Head of caudate nucleus (tissue), 42 donors: ENCODE results near the gene CDHR2.

ENCODE experiments used
- DNase-seq, 42 donors: peaks; one replicate each; pipeline versions ENCODE4 v3.0.0 to v3.0.0-alpha.2; 2020 to 2021; ENCODE audit warnings: mixed read lengths in 7 of 42
- intact Hi-C: fragments of 100-400 bp; cut with DNase I; formaldehyde crosslinking; loops from one replicate; pipeline ENCODE4 v1.15.0; 2022

CDHR2 gene

DNA sequence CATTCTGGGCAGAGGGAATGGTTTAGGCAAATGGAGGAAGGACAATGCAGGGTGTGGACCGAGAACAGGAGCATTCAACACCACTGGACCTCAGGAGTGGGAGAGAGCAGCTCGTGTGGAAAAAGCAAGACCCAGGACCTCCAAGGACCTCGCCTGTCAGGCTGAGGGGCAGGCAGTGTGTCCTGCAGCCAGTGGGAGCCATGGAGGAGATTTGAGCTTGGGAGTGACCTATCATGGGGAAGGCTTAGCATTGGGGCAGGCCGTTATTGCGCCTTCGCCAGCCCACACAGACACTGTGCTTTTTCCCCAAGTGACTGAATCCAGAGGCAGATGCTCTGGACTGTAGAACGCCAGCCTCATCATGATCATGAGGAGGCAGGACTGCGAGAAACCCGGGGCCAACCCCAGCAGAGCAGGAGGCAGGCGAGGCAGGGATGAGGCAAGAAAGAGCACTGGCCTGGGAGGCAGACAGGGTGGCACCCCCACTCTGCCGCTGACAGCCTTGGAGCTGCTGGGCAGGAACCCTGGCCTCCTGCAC lies 3.3 kb downstream of the CDHR2 start:
- DNase-seq, result no peak
- intact Hi-C loops, result no loop called here

DNA sequence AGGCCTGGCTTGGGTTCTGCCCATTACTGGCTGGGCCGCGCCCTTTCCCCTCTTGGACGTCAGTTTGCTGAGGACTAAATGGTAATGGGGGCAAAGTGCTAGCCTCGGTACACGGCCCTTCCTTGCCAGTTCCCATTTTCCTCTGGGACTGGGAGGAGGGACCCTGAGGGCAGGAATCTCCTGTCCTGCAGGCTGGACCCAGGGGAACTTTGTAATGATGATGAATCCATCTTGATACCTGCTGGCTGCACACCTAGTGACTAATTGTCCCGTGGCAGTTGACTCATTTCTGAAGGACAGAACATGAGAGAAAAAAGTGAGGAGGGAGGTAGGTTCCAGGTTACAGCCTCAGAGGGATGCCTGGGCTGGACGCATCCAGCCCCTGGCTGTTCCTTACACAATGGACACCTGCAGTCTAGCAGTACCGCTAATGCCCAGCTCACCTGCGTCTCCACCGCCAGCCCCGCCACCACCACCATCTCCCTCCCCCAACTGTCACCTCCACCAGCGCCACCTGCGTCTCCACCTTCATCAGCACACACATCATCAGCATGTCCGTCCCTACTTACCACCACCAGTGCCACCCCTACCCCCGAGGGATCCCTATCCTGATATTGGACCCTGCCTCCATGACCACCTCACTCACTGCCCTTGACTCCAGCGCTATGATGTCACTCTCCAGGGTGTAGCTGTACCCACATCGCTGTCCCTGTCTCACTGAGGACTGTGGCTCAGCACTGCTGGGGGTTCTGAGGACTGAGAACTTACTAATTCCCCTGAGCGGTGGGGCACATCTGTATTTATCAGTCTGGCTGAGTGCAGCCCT lies 4.3 kb downstream of the CDHR2 start:
- intact Hi-C loops, result no loop called here
- DNase-seq, result no peak

DNA sequence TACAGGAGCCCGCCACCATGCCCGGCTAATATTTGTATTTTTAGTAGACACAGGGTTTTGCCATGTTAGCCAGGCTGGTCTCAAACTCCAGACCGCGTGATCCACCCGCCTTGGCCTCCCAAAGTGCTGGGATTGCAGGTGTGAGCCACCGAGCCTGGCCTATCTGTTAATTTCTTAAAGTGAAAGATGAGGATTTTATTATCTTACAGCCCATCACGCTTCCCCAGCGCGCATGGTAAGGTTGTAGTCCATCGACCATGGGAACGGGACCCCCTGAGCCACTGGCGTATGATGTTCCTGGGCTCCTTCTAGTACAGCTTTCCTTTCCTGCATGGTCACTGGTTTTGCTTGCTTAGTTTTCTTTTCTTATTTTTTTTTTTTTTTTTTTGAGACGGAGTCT lies 8.7 kb downstream of the CDHR2 start:
- intact Hi-C loops, result no loop called here
- DNase-seq, result no peak

DNA sequence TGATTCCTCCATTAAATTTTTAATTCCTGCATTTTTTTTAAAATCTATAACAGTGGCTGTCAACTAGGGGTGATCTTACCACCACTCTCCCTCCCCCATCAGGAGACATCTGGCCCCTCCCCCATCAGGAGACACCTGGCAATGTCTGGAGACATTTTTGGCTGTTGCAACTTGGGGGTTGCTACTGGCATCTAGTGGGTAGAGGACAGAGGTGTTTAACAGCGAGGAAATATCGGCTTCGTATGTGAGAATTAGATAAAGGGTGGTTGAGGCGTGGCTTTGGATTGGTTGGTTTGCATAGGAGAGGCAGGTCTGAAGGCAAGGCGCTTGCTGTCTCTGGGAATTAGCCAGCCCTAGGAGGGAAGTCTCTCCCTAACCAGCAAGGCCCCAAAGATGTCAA lies 10.5 kb downstream of the CDHR2 start:
- intact Hi-C loops, result no loop called here
- DNase-seq, result no peak

DNA sequence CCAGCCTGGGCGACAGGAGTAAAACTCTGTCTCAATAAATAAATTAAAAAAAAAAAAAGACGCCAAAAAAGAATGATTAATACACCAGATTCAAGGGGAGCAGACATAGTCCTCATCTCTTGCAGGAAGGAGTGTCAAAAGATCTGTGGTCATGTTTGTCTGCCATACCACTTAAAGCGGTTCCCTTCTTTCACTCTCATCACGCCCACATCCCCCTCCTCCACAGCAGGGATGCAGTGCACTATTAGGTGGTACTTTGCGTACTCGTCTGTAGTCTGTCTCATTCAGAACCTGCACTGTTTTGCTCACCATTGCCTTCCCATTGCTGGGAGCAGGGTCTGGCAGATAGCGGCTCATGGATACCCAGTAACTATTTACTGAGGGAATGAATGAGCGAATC lies 11.2 kb downstream of the CDHR2 start:
- intact Hi-C loops, result no loop called here
- peak in 1 of 42 donors; percentile 24 for DNase-seq

DNA sequence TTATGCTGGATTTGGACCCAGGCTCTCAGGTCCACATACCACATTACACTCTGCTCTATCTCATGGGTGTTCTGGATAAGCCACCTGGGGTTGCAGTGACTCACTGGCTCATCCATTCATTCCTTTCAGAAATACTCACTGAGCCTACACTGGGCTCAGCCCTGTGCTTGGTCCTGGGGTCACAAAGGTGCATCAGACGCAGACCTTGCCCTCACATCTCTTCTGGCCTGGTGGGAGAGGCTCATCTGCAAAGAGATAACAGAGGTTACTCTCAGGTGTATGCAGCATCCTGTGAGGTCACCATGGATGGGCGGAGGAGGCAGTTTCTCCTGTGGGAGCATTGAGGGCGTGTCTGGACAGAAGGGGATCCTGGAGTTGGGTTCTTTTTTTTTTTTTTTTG lies 12.1 kb downstream of the CDHR2 start:
- intact Hi-C loops, result no loop called here
- DNase-seq, result no peak

DNA sequence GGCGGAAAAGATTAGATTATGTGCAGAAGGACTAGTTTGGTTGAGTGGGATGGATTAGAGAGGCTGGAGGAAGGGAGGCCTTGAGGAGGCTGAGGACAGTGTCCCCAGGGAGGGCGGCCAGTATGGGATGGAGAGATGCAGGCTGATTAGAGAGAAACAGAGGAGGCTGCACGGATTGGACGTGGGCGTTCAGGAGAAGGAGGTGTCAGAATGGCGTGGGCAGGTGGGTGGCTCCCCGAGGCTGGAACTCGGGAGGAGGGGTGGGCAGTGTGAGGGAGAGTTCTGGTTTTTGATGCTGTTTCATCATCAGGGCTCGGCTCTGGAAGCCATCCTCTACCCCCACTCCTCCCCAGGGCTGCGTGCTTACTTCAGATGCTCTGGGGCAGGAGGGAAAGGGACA lies 13.0 kb downstream of the CDHR2 start:
- intact Hi-C loops, result no loop called here
- DNase-seq, result peak in 2 of 42 donors; percentile 22 to 27

DNA sequence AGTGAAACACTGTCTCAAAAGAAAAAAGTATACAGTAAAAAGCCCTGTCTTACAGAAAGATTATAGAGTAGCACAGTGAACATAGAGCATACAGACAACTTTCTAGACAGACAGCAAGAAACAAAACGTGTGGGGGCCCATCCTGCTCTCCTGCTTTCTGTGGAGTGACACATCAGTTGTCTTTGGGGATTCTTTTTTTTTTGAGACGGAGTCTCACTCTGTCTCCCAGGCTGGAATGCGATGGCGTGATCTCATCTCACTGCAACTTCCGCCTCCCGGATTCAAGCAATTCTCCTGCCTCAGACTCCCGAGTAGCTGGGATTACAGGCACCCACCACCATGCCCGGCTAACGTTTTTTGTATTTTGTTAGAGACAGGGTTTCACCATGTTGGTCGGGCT lies 14.9 kb downstream of the CDHR2 start:
- intact Hi-C loops, result no loop called here
- DNase-seq, result no peak

DNA sequence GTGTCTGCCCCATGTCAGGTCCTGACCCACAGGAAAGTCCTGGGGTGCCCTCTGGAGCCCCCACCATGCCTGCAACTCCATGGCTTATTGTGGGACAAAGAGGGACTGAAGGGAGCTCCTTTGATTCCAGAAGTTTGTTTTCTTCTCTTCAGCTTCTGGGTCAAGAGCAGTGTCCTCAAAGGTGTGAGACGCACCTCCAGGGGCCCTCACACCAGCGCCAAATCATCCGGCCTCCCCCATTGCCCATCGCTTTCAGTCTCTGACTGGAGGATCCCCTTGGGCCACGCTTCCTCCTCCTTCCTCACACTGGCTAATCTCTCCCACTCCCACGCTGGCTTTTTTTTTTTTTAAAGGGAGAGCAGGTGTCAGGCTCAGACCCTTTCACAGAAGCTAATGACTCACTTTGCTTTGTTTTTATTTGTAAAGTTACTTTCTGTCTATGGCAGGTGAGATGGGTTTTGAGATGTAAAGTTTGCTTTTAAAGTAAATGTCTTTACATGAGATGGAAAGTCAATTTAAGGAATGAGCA lies 16.7 kb downstream of the CDHR2 start:
- intact Hi-C loops, result no loop called here
- no peak for DNase-seq

DNA sequence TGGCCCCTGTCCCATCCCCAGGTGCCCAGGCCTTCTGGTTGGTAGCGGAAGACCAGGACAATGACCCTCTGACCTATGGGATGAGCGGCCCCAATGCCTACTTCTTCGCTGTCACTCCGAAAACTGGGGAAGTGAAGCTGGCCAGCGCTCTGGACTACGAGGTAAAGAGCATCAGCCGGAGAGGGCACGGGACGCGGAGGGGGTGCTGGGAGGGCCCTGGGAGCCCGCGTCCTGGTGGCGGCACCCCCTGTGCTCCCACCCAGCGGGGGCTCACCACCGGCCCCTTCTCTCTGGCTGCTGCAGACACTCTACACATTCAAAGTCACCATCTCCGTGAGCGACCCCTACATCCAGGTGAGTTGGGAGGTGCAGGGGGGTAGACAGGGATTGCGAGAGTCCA lies 19.5 kb downstream of the CDHR2 start:
- no peak for DNase-seq
- intact Hi-C loops, result no loop called here

DNA sequence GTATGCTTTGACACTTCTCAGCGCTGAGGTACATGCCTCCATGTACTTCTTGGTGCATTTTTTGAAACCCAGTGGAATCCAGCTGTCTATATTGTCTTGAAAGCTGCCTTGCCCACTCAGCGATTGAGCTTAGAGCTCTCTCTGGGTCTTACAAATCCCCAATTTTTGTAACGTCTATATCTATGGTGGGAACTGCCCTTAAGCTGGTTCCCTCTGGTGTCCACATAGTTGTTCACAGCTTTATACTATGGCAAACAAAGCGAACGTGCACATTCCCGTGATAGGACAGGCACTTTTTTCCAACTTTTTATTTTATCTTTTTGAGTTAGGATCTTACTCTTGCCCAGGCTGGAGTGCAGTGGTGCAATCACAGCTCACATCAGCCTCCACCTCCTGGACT lies 20.9 kb downstream of the CDHR2 start:
- intact Hi-C loops, result no loop called here

DNA sequence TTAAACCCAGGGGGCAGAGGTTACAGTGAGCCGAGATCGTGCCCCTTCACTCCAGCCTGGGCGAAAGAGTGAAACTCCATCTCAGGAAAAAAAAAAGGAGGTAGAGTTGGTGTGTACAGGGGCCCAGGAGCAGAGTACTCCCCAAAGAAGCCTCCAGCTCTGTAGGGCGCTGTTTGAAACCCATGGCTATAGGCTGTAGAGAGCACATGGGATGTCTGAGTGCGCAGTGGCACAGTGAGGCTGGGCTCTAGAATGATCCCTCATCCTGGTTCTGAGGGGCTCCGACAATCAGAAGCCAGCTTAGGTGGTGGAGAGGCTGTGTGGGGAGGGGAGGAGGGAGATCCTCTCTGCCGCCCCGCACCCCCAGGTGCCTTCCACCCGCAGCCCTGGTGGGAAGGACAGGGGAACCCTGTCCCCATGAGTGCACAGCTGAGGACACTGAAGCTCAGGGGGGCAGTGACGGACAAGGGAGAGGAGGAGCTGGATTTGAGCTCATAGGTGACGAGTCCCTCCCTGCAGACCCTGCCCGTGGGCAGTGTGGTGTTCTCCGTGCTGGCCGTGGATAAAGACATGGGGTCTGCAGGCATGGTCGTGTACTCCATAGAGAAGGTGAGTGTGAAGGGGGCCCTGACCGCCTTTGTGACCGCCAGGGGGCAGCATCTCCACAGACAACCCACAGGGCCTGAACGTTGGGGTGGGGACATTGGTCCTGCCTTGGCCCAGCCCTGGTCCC lies 24.6 kb downstream of the CDHR2 start:
- intact Hi-C loops, result no loop called here
- peak; percentile 59 to 93 (median 82) for DNase-seq

More for the DNA sequence above, 20.9 kb downstream of the CDHR2 start:
- no peak for DNase-seq

DNA sequence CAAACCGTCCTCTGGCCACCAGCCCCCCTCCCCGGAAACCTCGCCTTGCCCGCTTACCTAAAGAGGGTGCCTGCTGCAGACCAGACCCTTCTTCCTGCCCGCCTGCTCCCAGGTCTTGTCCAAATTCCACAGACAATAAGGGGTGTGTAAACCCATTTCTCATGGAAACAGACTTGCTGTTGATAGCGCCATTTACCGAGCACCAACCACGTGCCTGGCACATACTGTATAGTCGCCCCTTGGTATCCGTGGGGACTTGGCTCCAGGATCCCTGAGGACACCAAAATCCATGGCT lies 25.1 kb downstream of the CDHR2 start:
- DNase-seq, result no peak
- intact Hi-C loops, result no loop called here

DNA sequence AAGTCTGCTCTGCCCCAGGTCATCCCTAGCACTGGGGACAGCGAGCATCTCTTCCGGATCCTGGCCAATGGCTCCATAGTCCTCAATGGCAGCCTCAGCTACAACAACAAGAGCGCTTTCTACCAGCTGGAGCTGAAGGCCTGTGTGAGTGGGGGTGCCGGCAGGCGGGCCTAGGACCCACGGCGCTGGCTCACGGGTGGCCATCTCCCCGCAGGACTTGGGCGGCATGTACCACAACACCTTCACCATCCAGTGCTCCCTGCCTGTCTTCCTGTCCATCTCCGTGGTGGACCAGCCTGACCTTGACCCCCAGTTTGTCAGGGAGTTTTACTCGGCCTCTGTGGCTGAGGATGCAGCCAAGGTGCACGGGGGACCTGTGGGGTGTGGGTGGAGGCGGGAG lies 25.9 kb downstream of the CDHR2 start:
- intact Hi-C loops, result no loop called here

DNA sequence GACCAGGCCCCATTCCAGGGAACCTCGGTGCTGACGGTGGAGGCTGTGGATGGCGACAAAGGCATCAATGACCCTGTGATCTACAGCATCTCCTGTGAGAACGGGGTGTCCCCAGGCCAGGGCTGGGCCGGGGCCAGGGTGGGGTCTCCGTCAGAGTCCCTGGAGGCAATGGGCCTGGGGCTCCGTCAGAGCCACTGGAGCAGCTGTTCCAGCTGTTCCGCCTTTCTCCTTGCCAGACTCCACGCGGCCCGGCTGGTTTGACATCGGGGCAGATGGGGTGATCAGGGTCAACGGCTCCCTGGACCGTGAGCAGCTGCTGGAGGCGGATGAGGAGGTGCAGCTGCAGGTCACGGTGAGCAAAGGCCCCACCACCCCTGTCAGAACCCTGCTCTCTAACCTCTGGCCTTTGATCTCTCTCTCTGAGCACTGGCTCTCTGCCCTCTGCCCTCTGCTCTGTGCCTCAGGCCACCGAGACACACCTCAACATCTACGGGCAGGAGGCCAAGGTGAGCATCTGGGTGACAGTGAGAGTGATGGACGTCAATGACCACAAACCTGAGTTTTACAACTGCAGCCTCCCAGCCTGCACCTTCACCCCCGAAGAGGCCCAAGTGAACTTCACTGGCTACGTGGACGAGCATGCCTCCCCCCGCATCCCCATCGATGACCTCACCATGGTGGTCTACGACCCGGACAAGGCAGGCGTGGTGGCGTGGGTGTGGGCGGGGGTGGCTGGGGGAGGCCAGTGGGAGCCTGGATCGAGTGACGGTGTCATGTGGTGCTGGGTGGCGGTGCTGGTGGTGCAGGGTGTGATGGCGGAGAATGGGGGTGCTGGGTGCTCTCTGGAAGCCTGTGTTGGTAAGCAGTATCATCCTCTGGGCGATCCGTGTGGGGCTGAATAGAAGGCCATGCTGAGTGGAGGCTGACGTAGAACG lies 26.6 kb downstream of the CDHR2 start:
- intact Hi-C loops, result no loop called here
- DNase-seq, result no peak

More for the DNA sequence above, 25.9 kb downstream of the CDHR2 start:
- DNase-seq, result no peak

DNA sequence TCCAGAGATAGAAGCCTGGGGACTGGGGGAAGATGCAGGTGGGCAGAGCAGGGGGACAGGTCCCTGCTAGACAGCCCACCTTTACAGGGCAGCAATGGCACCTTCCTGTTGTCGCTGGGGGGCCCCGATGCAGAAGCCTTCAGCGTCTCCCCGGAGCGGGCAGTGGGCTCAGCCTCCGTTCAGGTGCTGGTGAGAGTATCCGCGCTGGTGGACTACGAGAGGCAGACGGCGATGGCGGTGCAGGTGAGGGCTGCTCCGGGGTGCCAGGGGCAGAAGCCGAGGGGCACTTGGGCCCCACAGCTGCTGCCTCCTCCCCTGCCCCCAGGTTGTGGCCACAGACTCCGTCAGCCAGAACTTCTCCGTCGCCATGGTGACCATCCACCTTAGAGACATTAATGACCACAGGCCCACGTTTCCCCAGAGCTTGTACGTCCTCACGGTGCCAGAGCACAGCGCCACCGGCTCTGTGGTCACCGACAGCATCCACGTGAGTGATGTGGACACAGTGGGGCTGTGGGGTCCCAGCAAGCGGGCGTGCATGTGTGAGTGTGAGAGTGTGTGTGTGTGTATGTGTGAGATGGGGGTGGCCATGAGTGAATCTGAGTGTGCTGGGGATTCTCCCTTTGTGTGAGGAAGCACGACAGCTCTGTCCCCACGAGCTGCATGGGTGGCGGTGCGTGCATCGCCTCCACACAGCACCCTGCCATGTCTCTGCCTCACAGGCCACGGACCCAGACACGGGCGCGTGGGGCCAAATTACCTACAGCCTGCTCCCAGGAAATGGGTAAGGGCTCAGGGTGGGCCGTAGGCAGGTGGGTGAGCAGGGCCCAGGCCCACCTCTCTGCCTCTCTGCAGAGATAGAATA lies 28.4 kb downstream of the CDHR2 start:
- intact Hi-C loops, result no loop called here
- no peak for DNase-seq

DNA sequence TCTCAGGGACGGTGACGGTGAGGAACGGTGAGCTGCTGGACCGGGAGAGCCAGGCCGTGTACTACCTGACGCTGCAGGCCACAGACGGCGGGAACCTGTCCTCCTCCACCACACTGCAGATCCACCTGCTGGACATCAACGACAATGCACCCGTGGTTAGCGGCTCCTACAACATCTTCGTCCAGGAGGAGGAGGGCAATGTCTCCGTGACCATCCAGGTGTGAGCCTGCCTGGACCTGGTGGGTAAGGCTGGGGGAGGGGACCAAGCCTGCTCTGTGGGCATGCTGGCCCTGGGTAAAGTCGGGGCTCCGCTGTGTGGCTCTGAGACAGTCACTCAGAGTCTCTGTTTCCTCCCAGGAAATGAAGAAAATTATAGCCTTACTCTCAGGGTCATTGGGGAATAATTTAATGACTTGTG lies 29.3 kb downstream of the CDHR2 start:
- intact Hi-C loops, result no loop called here

DNA sequence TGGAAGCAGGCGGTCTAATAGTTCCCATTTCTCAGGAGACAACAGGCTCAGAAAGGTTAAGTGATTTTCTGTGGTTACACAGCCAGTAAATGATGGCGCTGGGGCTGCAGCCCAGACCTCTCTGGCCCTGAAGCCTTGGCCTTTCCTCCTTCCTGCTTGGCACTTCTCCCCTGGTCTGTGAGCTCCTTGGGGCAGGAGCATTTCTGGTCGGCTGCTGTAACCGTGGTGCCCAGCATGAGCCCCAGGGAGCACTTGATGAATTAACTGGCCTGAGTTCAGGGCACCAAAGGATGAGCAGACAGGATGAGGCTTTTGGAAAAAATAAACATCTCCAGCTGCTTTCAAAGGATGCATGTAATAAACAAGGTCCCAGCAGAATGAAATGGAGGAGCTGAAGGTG lies 30.2 kb downstream of the CDHR2 start:
- intact Hi-C loops, result no loop called here
- no peak for DNase-seq

More for the DNA sequence above, 29.3 kb downstream of the CDHR2 start:
- no peak for DNase-seq
